DMS53 treated with DMSO at 0.1 percent for 48 hours (cell line): ENCODE measurements around the gene MAGI1.

Experiments used
- DNase-seq: peaks from one replicate; lab custom pipeline; 2025; ENCODE audit not compliant: unreplicated experiment; lab: John Stamatoyannopoulos, UW

The MAGI1 gene

GRCh38 chr3:65854606-65855304 lies 184.0 kb downstream of the MAGI1 start:
- peak; percentile 15 for DNase-seq

GRCh38 chr3:65851827-65852226 lies 186.9 kb downstream of the MAGI1 start:
- DNase-seq = no peak

- DNase-seq = no peak
Measured at GRCh38 chr3:65850261-65850660, 188.5 kb downstream of the MAGI1 start.

- no peak for DNase-seq
Measured at GRCh38 chr3:65848024-65848423, 190.7 kb downstream of the MAGI1 start.

- DNase-seq = no peak
Measured at GRCh38 chr3:65846936-65847335, 191.8 kb downstream of the MAGI1 start.

- DNase-seq = no peak
Measured at GRCh38 chr3:65844370-65844769, 194.3 kb downstream of the MAGI1 start.

GRCh38 chr3:65843732-65844131 lies 195.0 kb downstream of the MAGI1 start:
- DNase-seq = no peak

- DNase-seq = no peak
Measured at GRCh38 chr3:65837604-65838003, 201.1 kb downstream of the MAGI1 start.

GRCh38 chr3:65836047-65836446 lies 202.7 kb downstream of the MAGI1 start:
- no peak for DNase-seq

GRCh38 chr3:65833761-65834505 lies 204.8 kb downstream of the MAGI1 start:
- no peak for DNase-seq

- no peak for DNase-seq
Measured at GRCh38 chr3:65831733-65832425, 206.8 kb downstream of the MAGI1 start.

- DNase-seq = no peak
Measured at GRCh38 chr3:65830948-65831732, 207.6 kb downstream of the MAGI1 start.

- DNase-seq = no peak
Measured at GRCh38 chr3:65829228-65829627, 209.5 kb downstream of the MAGI1 start.

GRCh38 chr3:65828706-65829105 lies 210.0 kb downstream of the MAGI1 start:
- no peak for DNase-seq

GRCh38 chr3:65827076-65827475 lies 211.6 kb downstream of the MAGI1 start:
- DNase-seq = no peak

- DNase-seq = no peak
Measured at GRCh38 chr3:65824166-65824565, 214.6 kb downstream of the MAGI1 start.

- no peak for DNase-seq
Measured at GRCh38 chr3:65820600-65820999, 218.1 kb downstream of the MAGI1 start.

GRCh38 chr3:65819896-65820295 lies 218.8 kb downstream of the MAGI1 start:
- DNase-seq = no peak

- DNase-seq = no peak
Measured at GRCh38 chr3:65817553-65818126, 221.1 kb downstream of the MAGI1 start.

GRCh38 chr3:65816208-65816607 lies 222.5 kb downstream of the MAGI1 start:
- DNase-seq = no peak
